Astrocyte of the cerebellum (primary cell): Measurements from ENCODE around the gene ADAMTS3.

Experiments
- DNase-seq: peaks from one replicate; pipeline ENCODE4 v3.0.0-alpha.2; 2011; ENCODE audit warnings: low read depth
- H3K4me3 ChIP-seq: 2 replicates; pipeline ENCODE4 v1.5.1; 2011; ENCODE audit warnings: mild to moderate bottlenecking, low read depth, low read length, moderate library complexity
- CTCF ChIP-seq: IDR thresholded peaks from 2 replicates; pipeline ENCODE4 v1.5.1; 2012; ENCODE audit warnings: low read length, low read depth, moderate library complexity, mild to moderate bottlenecking; ENCODE audit errors: missing control alignments
- in situ Hi-C: cut with HindIII; loops from 2 replicates; pipeline ENCODE4 v1.10.0; 2017; ENCODE audit warnings: low sequenced_read_pairs

ADAMTS3 gene

GRCh38 chr4:72365981-72366380, 203.0 kb downstream of the ADAMTS3 start:
- in situ Hi-C loops, result no loop called here
- no peak overlapping the region for H3K4me3 ChIP-seq
- DNase-seq, result no peak
- TF ChIP-seq CTCF, result no peak

- no peak for TF ChIP-seq CTCF
- DNase-seq, result no peak
- H3K4me3 ChIP-seq, result no peak overlapping the region
- in situ Hi-C loops, result no loop called here
These were observed 204.0 kb downstream of the ADAMTS3 start for GRCh38 chr4:72365016-72365415.

- no peak for DNase-seq
- in situ Hi-C loops, result no loop called here
These were observed 208.9 kb downstream of the ADAMTS3 start for GRCh38 chr4:72360075-72360474.

GRCh38 chr4:72358483-72358882, 210.5 kb downstream of the ADAMTS3 start:
- in situ Hi-C loops, result no loop called here

More at GRCh38 chr4:72360075-72360474, 208.9 kb downstream of the ADAMTS3 start:
- no peak for TF ChIP-seq CTCF
- H3K4me3 ChIP-seq, result no peak overlapping the region

GRCh38 chr4:72357908-72358307, 211.1 kb downstream of the ADAMTS3 start:
- no peak for TF ChIP-seq CTCF
- in situ Hi-C loops, result no loop called here
- H3K4me3 ChIP-seq, result no peak overlapping the region
- no peak for DNase-seq

More at GRCh38 chr4:72358483-72358882, 210.5 kb downstream of the ADAMTS3 start:
- no peak overlapping the region for H3K4me3 ChIP-seq
- no peak for DNase-seq
- no peak for TF ChIP-seq CTCF

GRCh38 chr4:72352711-72353110, 216.3 kb downstream of the ADAMTS3 start:
- in situ Hi-C loops, result no loop called here
- H3K4me3 ChIP-seq, result no peak overlapping the region
- TF ChIP-seq CTCF, result no peak
- peak; percentile 37 for DNase-seq

- DNase-seq, result no peak
- in situ Hi-C loops, result no loop called here
- H3K4me3 ChIP-seq, result no peak overlapping the region
- TF ChIP-seq CTCF, result no peak
These were observed 217.5 kb downstream of the ADAMTS3 start for GRCh38 chr4:72351521-72351920.
